Activated CD4-positive, alpha-beta T cell treated with anti-CD3 and anti-CD28 coated beads, Interleukin-2, amount 50 U/mL, for 1 hour (primary cell): ENCODE results near the gene PRSS8.
"Not testable (repeated sequence)": the region's sequence is repeated elsewhere in the genome, so short reads cannot be mapped to it uniquely, and the experiment has no call there.

ENCODE experiments used
- DNase-seq: peaks from one replicate; pipeline ENCODE4 v3.0.0-alpha.2; 2020

The PRSS8 gene

DNA sequence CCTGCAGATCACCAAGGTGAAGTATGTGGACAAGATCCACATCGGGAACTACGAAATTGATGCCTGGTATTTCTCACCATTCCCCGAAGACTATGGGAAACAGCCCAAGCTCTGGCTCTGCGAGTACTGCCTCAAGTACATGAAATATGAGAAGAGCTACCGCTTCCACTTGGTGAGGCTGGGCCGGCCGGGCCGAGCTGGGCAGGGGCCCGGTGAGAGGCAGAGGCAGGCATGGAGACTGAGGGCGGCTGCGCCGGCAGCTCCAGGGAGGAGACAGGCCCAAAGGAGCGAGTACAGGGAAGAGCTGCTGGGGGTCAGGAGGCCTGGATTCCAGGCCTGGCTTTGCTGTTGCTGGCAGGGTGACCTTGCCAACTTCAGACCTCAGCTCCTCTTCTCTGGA, 8.3 kb downstream of the PRSS8 start:
- no peak for DNase-seq

DNA sequence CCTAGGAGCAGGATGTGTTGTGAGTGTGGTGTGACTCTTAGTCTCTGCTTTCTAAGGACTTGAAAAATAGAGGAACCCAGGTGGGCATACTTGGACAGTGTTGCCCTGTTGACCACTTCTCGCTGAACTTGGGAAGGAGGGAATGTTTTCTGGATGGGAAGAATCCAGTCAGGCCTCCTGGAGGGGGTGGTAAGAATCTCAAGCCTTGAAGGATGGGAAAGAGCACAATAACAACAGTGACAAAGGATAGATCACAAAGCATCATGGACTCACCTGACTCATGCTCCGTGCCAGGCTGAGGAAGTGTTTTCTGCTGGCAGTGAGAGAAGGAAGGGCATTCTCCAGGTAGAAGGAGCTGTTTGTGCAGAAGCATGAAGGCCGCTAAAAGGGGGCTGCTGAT, 9.7 kb downstream of the PRSS8 start:
- DNase-seq: no peak

DNA sequence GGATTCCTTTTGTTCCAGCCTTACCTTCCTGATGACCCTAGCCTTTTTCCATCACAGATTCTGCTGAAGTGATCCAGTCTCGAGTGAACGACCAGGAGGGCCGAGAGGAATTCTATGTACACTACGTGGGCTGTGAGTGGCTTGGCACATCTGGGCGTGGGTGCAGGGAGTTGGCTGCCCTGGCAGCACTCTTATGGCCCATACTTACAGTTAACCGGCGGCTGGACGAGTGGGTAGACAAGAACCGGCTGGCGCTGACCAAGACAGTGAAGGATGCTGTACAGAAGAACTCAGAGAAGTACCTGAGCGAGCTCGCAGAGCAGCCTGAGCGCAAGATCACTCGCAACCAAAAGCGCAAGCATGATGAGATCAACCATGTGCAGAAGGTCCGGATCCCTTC, 15.4 kb downstream of the PRSS8 start:
- DNase-seq: no peak

DNA sequence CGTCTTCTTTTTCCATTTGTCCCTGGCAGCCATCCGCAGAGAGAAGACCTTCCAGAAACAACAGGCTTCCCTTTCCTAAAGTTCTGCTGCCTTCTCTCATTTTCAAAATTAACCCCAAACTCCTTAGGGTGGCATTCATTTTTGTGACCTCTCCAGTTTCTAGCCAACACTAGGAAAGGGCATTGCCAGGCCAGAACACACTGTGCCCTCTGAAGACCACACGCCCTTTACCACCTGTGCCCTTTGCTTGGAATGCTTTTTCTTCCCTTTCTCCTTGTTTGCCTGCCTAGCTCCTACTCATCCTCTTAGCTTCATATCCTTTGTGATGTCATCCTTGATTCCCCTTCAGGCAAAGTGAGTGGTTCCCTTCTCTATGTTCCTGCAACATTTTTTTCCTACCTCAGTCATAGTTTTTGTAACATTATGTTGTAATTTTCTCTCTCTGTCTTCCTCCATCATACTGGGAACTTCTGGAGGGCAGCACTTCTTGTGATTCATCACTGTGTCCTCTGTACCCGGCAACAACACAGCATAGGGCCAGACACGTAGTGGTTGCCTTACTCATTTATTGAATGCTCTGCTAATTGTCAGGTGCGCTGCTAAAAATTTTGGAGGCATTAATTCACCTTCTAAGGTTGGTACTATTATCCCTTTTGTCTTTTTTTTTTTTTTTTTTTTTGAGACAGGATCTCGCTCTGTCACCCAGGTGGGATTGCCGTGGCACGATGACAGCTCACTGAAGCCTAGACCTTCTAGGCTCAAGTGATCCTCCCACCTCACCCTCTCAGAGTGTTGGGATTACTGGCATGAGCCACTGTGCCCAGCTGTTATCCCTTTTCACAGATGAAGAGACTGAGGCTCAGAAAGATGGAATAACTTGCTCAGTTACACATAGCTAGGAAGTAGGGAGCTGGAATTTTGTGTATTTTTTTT, 17.0 kb downstream of the PRSS8 start:
- no peak for DNase-seq

DNA sequence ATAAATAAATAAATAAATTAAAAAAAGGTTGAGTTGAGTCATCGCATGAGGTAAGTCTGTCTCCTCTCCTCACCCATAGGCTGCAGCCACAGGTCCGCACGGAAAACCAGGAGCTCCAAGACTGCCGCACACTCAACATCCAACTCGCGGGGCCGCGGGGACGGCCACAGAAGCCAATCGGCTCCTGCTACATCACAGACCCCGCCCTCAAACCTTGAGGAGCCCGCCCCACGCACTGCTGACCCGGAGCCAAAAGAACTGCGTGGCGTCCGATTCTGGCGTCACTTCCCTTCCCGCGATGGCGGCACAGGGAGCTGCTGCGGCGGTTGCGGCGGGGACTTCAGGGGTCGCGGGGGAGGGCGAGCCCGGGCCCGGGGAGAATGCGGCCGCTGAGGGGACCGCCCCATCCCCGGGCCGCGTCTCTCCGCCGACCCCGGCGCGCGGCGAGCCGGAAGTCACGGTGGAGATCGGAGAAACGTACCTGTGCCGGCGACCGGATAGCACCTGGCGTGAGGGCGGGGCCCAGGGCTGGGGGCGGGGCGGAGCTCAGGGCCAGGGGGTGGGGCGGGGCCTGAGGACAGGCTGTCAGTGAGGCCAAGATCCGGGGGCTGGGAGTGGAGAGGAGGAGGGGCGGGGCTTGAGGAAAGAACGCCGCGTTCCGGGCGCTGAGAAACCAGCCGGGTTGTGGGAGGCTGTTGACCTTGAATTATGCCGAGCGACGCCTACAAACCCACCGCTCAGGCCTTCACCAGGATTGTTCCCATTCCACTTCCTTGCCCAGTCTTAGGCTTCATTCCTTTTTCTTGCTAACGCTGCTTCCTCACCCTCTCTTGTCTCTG, 17.9 kb downstream of the PRSS8 start, which contains the start of gene KAT8:
KAT8 (plus strand) TSS at position 281 of the 839 bp plus-strand sequence; CDS start at position 299, 18 bp downstream.
- DNase-seq: peak; percentile 96

DNA sequence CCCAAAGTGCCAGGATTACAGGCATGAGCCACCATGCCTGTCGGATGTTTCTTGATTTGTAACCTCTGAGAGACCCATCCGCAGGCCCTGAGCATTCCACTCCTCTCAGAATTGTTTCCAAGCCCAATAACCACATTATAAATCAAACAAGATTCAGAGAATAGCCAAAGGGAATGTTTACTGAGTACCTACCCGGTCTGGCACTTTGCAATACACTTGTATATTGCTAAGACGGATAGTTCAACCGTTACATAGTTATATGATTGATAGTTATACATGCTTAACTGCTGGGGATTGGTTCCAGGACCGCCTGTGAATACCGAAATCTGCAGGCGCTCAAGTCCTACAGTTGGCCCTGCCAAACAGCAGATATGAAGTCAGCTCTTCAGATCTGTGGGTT, 21.1 kb downstream of the PRSS8 start:
- no peak for DNase-seq

DNA sequence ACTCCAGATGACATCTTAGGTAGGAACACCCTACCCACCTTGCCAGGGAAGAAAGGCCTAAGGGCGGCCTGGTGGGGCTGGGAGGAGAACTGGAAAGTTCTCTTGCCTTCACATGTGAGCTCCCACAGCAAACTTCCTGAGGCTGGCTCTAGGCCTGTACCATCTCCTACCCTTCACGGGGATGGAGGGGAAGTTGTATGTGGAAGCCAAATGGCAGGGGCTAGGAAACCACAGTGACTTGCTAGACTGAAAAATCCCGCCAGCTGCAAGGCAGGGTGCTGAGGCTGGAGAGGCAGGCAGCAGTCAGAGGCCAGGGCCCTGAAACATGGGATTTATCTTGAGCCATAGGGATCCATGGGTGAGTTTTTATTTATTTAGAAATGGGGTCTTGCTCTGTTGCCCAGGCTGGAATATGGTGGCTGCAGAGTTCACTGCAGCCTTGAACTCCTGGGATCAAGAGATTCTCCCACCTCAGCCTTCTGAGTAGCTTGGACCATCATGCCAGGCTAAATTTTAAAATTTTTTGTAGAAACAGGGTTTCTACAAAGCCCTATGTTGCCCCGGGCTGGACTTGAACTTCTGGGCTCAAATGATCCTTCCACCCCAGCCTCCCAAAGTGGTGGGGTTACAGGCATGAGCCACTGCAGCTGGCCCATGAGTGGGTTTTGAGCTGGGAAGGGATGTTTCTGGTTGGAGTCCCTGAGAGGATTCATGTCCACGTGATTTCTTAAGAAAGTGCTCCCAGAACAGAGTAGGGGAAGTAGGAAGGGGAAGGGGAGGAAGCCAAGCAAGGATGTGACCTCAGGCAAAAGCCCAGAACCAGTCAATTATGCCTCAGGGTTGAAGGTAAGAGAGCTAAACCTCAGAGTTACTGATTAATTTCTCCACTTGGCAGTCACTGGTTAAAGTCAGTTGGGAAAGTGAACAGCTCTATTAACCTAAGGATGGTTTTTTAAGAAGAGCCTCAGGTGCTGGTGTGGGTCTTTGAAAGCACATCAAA, 22.1 kb downstream of the PRSS8 start:
- no peak for DNase-seq

DNA sequence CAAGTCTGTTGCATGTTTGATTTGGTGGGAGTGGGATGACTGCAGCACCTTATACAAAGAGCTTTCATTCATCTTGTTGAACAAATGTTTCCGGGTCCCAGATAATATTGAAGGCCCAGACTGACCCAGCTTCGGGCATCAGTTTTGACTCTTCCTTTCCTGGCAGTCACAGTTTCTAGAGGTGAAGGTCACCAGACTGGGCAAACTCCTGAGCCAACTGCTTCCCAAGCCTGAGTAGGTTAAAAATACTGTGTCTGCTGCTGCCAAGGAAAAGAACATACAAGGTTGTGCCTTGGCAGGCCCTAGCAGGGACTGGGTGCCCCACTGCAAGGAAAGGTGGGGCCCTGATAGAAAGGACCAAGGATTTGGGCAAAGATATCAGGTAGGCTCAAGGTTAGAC, 22.8 kb downstream of the PRSS8 start:
- DNase-seq: no peak

DNA sequence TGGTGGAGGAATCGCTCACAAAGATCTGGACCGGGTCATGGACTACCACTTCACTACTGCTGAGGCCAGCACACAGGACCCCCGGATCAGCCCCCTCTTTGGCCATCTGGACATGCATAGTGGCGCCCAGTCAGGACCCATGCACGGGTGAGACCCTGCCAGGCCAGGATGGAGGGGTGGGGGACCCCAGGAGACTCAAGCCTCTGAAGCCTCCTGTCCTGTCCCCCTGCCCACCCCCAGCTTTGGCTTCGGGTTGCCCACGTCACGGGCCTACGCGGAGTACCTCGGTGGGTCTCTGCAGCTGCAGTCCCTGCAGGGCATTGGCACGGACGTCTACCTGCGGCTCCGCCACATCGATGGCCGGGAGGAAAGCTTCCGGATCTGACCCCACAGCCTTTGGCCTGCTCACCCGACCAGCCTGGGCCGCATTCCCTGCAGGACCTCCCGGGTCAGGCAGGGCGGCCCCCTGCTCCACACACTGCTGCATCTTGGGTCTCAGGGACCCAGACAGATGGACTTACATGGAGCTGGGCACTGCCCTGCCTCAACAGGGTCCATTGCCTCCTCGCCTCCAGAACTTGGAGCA, 23.6 kb downstream of the PRSS8 start:
- no peak for DNase-seq

DNA sequence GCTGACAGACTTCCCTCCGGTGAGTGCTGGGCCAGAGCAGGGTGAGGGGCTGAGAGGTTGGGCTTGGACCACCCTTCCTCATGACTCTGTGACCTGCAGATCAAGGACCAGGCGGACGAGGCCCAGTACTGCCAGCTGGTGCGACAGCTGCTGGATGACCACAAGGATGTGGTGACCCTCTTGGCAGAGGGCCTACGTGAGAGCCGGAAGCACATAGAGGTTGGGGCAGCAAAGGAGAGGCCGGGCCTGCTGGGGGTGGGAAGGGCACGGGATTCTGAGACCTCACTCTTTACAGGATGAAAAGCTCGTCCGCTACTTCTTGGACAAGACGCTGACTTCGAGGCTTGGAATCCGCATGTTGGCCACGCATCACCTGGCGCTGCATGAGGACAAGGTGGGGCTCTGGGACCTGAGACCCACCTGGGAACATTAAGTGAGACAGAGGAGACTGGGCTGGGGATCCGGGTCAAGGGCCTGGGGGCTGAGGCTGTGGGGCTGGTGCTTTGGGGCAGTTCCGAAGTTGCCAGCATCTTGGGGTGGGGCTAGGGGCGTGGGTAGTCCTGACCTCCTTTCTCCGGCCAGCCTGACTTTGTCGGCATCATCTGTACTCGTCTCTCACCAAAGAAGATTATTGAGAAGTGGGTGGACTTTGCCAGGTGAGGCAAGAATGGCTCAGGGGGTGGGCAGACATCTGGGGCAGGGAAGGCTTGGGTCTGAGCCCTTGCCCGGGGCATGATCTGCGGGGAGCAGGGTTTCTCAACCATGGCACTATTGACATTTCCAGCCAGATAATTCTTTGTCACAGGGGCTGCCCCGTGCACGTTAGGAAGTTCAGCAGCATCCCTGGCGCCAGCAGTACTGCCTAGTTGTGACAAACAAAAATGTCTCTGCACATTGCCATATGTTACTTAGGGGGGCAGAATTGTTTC, 25.2 kb downstream of the PRSS8 start:
- no peak for DNase-seq

DNA sequence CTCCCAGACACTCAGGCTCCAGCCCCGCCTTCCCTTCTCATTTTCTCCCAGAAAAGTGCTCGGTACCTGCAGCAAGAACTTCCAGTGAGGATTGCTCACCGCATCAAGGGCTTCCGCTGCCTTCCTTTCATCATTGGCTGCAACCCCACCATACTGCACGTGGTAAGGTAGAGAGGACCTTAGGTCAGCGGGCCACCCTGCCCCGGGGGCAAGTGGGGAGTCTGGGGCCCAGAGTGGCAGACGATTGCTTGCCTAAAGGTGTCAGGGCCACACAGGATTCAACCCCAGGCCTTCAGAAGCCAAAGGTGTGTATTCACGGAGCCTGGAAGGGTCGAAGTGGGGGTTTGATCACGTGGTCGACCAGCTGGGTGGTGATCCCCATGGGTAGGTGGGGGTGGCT, 25.9 kb downstream of the PRSS8 start:
- no peak for DNase-seq

DNA sequence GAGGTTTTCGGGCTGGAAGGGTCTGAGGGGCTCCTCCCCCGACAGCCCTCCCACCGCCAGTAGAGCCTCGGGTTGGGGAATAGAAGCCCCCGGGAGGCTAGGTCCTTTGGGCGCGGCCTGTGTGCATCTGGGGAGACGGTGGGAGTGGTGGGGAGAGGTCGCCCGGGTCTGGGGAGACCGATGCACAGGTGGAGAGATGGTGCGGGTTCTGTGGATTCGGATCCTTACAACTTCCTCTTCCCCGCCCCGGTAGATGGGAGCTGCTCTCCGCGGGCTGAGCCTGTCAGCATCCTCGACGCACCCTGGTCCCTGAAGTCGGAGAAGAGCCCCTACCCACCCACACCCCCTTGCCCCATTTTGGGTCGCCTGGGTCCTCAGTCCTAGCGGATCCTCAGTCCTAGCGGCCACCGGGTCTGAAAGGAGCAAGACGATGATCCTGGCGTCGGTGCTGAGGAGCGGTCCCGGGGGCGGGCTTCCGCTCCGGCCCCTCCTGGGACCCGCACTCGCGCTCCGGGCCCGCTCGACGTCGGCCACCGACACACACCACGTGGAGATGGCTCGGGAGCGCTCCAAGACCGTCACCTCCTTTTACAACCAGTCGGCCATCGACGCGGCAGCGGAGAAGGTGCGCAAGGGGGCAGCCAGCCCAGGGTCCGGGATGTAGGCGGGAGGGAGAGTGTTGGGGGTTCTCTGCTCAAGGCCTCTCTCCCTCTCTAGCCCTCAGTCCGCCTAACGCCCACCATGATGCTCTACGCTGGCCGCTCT, 26.6 kb downstream of the PRSS8 start:
- DNase-seq: no peak

DNA sequence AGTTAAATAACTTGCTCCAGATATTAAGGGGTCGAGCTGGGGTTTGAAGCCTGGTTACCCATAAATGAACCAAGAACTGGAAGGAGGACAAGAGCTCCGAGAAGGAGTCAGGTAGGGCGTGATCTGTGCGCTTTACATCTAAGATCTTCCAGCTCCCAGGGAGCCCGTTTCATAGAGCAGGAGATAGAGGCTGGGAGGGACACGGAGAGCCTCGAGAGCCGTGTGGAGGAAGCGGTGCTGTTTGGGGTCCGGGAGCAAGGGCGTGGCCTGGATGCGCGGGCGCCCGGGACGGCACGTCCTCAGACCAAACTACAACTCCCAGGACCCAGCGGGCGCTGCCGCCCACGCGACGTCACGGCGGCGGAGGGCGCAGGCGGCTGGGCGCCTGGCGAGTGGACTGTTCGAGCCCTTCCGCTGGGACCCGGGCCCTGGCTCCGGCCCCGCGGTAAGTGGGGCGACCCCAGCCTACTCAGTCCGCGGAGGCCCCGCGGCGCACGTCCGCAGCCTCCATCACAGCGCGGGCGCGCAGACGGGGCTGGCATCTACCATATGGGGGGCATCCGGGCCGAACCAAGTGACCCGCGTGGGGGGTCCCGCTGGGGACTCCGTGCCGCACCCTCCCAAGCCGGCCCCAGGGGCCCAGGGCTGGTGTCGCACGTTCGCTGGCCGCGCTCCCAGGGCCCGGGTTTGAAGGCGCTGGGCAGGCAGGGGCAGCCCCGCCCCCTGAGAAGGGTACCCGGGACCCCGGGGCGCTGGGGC, 27.3 kb downstream of the PRSS8 start, which contains the start of gene BCKDK:
BCKDK (plus strand) TSS at position 352 of the 759 bp plus-strand sequence. CDS start 838 bp downstream, outside the sequence.
- DNase-seq: peak; percentile 46

DNA sequence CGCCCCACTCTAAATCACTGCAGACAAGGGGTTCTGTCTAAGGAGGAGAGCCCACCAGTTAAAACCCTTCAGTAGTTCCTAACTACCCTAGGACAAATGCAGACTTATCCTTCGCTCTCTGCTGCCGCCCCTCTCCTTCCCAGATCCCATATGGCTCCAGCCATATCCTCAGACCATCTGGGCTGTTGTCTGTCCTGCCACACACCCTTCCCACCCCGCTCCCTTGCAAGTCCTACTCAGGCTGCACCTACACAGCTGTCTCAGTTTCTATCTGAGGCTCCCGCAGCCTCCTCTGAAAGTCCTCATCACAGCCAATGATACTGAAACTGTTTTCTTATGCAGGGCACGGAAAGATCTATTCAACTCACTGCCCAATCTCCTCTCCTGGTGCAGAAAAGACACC, 28.1 kb downstream of the PRSS8 start:
- no peak for DNase-seq

DNA sequence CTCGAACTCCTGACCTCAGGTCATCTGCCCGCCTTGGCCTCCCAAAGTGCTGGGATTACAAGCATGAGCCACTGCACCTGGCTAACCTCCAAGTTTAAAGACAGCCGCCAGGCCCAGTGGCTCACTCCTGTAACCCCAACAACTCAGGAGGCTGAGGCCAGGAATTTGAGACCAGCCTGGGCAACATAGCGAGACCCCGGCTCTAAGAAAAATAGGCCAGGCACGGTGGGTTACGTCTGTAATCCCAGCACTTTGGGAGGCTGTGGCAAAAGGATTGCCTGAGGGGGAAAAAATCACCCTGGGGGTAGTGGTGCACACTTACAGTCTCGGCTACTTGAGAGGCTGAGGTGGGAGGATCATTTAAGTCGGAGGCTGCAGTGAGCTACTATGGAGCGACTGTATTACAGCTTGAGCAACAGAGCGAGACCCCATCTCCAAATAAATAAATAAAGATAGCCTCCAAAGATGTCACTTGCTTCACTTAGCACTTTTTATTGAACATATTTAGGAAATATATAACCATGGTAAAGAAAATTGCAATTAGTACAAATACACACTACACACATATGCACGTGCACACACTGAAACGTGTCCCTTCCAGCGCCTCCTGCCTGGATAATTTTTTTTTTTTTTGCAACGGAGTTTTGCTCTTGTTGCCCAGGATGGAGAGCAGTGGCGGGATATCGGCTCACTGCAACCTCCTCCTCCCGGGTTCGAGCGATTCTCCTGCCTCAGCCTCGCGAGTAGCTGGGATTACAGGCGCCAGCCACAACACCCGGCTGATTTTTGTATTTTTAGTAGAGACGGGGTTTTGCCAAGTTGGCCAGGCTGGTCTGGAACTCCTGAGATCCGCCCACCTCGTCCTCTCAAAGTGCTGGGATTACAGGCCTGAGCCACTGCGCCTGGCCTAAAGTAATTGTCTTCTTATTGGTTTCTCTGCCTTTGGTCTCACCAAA, 28.7 kb downstream of the PRSS8 start:
- DNase-seq: no peak

DNA sequence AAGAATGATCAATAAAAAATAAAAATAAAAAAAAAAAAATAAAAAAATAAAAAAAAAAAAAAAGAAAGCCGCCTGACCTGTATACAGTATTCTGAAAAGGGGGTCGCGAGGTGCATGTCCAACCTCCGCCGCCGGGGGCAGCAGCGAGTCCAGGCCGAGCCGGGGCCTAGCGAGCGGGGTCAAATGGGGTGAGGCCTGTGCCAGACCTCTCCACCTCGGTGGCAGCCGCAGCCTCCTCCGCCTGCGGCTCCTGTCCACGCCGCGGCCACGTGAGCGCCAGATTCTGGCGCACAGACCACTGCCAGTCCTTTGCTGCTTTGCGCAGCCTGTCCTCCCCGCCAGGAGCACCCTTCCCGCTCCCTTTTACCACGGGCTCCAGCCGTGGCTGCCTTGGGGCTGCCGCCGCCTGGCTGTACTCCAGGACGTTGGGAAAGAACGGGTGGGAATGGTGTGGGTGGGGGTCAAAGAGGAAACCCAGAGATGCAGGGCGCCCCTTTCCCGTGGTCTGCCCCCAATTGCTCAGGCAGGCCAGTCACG, 29.8 kb downstream of the PRSS8 start:
- peak; percentile 76 for DNase-seq

DNA sequence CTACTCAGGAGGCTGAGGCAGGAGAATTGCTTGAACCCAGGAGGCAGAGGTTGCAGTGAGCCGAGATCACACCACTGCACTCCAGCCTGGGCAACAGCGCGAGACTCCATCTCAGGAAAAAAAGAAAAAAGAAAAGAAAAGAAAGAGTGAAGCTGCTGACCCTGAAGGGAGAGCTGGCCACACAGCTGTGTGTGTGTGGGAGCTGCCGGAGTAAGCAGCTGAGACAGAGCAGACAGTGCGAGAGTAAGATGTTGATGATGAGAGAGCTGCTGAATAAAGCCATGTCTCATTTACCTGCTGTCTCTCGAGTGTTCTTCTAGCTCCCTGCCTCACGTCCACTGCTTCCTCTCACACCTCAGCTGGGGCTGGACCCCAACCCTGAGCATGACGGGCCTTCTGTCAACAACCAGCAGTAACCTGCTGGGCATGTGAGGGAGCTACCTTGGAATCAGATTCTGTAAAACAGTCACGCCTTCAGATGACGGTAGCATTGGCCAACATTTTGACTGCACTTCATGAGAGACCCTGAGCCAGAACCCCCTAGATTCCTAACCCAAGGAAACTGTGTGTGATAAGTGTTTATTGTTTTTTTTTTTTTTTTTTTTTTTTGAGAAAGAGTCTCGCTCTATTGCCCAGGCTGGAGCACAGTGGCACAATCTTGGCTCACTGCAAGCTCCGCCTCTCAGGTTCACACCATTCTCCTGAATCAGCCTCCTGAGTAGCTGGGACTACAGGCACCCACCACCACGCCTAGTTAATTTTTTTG, 34.5 kb downstream of the PRSS8 start:
- DNase-seq: not testable (repeated sequence)
